NCI-H748 treated with DMSO at 0.1 percent for 48 hours (cell line): ENCODE results near the gene GNG4.

Experiments
- DNase-seq: peaks from one replicate; lab custom pipeline; 2025; lab: John Stamatoyannopoulos, UW

GNG4 gene

DNA sequence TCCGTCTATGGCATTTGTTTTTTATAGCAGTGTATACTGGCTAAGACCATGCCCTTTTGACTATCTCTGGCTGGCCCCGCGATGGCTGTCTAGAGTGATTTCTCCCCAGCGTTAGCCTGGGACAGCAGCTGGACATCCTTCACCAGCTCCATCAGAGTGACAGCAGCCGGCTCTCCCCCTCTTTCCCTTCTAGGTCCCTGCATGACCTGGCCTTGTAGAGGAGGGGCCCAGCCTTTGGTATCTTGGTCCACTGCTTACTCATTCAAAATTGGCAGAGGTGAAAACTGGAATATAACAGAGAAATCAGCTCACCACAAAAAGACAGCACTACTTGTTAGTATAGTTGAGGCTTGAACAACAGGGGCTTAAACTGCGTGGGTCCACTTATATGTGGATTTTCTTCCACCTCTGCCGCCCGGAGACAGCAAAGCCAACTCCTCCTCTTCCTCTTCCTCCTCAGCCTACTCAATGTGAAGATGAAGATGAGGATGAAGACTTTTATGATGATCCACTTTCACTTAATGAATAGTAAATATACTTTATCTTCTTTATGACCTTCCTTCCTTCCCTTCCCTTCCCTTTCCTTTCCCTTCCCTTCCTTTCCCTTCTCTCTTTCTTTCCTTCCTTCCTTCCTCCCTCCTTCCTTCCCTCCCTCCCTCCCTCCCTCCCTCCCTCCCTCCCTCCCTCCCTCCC, 116.0 kb downstream of the GNG4 start:
- DNase-seq, result no peak

DNA sequence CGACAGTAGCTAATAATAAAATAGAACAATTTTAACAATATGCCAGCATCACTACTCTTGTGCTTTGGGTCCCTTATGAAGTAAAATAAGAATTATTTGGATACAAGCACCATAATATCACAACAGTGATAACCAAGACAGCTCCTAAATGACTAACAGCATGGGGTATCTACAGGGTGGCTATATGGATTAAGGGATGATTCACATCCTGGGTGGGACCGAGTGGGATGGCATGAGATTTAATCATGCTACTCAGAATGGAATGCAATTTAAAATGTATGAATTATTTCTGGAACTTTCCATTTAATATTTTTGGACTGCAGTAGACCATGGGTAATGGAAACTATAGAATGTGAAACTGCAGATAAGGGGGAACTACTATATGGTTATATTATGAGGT, 117.2 kb downstream of the GNG4 start:
- no peak for DNase-seq

- DNase-seq, result no peak
Observed at GRCh38 chr1:235527196-235527814, 122.3 kb downstream of the GNG4 start.

- no peak for DNase-seq
Observed at GRCh38 chr1:235525314-235525713, 124.3 kb downstream of the GNG4 start.

GRCh38 chr1:235516862-235517446, 132.6 kb downstream of the GNG4 start:
- no peak for DNase-seq

- no peak for DNase-seq
Observed at GRCh38 chr1:235515844-235516512, 133.6 kb downstream of the GNG4 start.

GRCh38 chr1:235513495-235514366, 135.9 kb downstream of the GNG4 start:
- DNase-seq, result peak; percentile 5

GRCh38 chr1:235511470-235512240, 137.9 kb downstream of the GNG4 start:
- no peak for DNase-seq

DNA sequence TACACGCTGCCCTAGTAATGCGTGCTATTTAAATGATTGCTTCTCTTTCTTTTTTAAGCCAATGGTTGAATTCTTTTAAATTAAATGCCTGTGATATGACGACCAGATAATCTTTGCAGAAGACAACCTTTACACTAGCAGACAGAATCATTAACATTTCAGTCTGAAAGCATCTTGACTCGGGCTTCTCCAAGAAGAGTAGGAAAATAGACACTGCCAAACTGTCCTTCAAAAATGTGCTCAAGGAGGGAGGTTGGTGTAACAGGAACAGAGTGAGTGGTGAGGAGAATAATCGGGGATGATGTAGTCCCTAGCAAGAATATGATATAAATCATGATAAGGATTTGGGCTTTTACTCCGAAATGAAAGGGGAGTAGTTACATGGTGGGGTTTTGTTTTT, 138.8 kb downstream of the GNG4 start:
- DNase-seq, result no peak

DNA sequence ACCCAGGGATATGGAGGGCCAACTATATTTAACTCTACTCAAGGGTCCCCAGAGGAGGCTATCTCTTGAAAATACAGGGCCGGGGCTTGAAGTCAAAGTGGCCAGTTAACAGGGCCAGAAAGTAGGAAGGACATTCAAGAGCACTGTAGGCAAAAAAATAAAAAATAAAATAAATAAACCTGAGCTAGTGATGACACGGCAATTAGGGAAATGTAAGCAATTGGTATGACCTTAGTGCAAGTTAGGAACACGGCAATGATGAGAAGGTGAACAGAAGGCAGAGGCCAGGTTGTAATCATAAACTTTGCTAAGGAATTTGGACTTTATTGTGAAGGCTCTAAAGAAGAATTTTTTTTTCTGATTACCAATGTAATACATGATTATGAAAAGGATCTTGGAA, 142.0 kb downstream of the GNG4 start:
- DNase-seq, result no peak

- peak; percentile 91 for DNase-seq
Observed at GRCh38 chr1:235504494-235505222, 144.9 kb downstream of the GNG4 start.

GRCh38 chr1:235504122-235504493, 145.5 kb downstream of the GNG4 start, which contains the start of gene B3GALNT2:
Gene B3GALNT2, minus strand, starts transcription at chr1:235504452. Its CDS starts 200 bp downstream, at chr1:235504252.
- no peak for DNase-seq

- DNase-seq, result peak; percentile 38
Observed at GRCh38 chr1:235503403-235504121, 146.0 kb downstream of the GNG4 start.

GRCh38 chr1:235502601-235503402, 146.8 kb downstream of the GNG4 start:
- DNase-seq, result no peak

GRCh38 chr1:235500971-235501540, 148.5 kb downstream of the GNG4 start:
- DNase-seq, result no peak
